CD4-positive, alpha-beta T cell treated with Interleukin-12 subunit alpha and Interleukin-12 subunit beta, for 1 hour (primary cell): ENCODE results near the gene UBA52.
A peak's percentile ranks its signal among the peaks of the same experiment; 100 is the strongest.
"Not testable (repeated sequence)": the region's sequence is repeated elsewhere in the genome, so short reads cannot be mapped to it uniquely, and the experiment has no call there.

ENCODE experiments used
- DNase-seq: peaks from one replicate; pipeline ENCODE4 v3.0.0-alpha.2; 2020

UBA52 gene

GRCh38 chr19:18557411-18558201, 14.1 kb upstream of the UBA52 start, which contains the start of gene KXD1:
Gene KXD1, plus strand, starts transcription at chr19:18557870. Its CDS starts 4,187 bp downstream, at chr19:18562057.
- DNase-seq, result peak; percentile 99

DNA sequence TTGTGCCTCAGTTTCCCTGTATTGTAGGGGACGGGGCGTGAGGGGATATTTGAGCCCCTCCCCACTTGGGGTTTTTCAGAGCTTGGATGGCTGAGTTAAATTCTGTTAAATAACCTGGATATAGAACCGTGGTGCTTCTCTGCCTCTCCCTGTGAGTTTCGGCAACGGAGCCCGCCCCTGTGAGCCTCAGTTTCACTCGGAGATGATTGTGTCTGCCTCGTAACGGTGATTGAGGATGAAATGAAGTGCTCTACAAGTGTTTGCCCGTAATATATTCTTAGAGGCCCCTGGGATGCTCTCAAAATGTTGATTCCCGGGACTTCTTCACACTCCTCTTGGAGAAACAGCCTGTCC, 13.5 kb upstream of the UBA52 start:
- no peak for DNase-seq

GRCh38 chr19:18558604-18559003, 13.1 kb upstream of the UBA52 start:
- DNase-seq, result no peak

GRCh38 chr19:18559685-18560084, 12.0 kb upstream of the UBA52 start:
- DNase-seq, result no peak

DNA sequence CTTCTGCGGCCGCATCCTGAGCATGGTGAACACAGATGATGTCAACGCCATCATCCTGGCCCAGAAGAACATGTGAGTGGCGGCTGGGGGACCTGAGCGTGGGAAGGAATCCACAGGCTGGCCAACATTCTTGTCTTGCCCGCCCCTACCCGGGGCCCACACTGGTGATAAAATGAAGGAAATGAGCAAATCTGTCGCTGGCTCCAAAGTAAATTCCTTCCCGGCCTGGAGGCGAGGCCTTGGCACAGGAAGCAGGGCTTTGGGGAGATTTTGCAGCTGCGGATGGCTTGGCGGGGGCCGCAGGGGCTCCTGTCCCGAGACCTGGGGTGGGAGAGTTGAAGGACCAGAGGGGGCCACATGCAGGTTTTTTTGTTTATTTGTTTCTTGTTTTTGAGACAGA, 9.6 kb upstream of the UBA52 start:
- no peak for DNase-seq

GRCh38 chr19:18566953-18567352, 4.7 kb upstream of the UBA52 start:
- DNase-seq, result no peak

- no peak for DNase-seq
These were observed 3.3 kb upstream of the UBA52 start for GRCh38 chr19:18568367-18568766.

DNA sequence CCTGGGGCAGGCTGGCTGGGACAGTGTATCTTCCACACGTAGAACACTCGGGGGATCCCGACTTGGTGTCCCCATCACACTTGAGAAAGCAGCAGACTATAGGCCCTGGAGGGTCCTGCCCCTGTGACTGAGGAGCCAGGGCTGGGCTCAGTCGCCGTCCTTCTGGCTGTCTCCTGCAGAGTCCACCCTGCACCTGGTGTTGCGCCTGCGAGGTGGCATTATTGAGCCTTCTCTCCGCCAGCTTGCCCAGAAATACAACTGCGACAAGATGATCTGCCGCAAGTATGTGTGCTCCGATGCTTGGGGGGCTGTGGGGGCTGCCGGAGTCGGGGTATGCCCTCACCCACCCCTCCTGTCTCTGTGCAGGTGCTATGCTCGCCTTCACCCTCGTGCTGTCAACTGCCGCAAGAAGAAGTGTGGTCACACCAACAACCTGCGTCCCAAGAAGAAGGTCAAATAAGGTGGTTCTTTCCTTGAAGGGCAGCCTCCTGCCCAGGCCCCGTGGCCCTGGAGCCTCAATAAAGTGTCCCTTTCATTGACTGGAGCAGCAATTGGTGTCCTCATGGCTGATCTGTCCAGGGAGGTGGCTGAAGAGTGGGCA, 3.1 kb downstream of the UBA52 start:
- no peak for DNase-seq

GRCh38 chr19:18576383-18576782, 4.7 kb downstream of the UBA52 start:
- no peak for DNase-seq

- DNase-seq, result no peak
These were observed 5.8 kb downstream of the UBA52 start for GRCh38 chr19:18577365-18577914.

- DNase-seq, result no peak
These were observed 8.7 kb downstream of the UBA52 start for GRCh38 chr19:18580311-18580710.

GRCh38 chr19:18586306-18586705, 14.6 kb downstream of the UBA52 start:
- DNase-seq, result no peak

DNA sequence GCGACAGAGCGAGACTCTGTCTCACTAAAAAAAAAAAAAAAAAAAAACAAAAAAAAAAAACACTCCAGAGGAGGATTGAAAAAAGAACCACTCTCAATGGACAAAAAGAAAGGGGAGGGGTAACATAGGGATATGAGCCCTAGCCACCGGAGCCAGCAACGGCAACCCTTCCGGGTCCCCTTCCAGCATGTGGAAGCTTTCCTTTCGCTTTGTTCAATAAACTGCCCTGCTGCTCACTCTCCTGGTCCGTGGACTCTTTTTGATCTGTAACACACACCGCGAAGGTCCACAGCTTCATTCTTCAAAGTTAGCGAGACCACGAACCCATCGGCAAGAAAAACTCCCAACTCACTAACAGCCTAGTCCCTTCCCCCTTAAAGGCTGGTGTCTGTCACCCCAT, 15.9 kb downstream of the UBA52 start:
- no peak for DNase-seq

DNA sequence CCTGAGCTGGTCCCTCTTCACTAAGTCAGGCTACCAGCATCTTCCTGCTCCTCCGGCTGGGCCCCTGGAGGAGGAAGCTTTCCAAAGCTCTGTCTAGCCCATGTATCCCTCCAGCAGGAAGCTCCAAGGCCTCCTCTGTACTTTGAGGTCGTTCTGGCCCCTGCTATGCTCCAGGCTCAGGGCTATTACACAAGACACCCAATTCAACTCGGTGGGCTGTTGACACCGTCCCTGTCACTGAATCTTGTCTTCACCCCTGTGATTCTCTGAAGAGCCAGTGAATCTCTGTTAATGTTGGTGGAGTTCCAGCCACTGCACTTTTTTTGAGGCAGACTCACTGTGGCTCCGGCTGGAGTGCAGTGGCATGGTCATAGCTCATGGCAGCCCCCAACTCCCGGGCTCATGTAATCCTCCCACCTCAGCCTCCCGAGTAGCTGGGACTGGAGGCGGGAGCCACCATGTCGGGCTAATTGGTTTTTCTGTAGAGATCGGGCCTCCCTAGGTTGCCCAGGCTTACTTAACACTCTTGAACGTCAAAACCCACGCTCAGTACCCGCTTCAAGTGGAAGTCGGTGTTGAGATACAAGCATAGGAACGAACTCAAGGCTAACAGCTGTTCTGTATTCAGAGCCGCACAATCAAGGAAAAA, 16.4 kb downstream of the UBA52 start:
- DNase-seq, result no peak

- DNase-seq, result peak; percentile 89
These were observed 17.1 kb downstream of the UBA52 start, which contains the start of gene REX1BD for GRCh38 chr19:18588611-18589379. Gene REX1BD, plus strand, starts transcription at chr19:18588798. Its CDS starts 4 bp downstream, at chr19:18588802.

GRCh38 chr19:18589380-18590272, 18.0 kb downstream of the UBA52 start:
- no peak for DNase-seq

- no peak for DNase-seq
These were observed 18.9 kb downstream of the UBA52 start for GRCh38 chr19:18590273-18591272.

GRCh38 chr19:18591735-18592385, 20.2 kb downstream of the UBA52 start:
- DNase-seq, result no peak

DNA sequence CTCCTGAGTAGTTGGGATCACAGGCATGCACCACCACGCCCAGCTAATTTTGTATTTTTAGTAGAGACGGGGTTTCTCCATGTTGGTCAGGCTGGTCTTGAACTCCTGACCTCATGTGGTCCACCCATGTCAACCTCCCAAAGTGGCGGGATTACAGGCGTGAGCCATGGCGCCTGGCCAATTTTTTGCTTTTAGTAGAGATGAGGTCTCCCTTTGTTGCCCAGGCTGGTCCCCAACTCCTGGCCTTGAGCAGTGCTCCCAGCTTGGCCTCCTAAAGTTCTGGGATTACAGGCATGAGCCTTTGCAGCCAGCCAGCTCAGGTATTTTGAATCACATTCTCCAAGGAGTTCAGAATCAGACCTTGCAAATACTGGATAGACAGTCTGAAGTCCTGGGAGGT, 21.1 kb downstream of the UBA52 start:
- DNase-seq, result not testable (repeated sequence)
